DOHH2 (cell line): ENCODE data around the gene BAZ2B.

Experiments
- H3F3A ChIP-seq: fragments of 200-600 bp; sonication (generic), shearing (Covaris generic); 2 replicates; pipeline ENCODE4 v1.6.0; 2016; ENCODE audit warnings: antibody characterized with exemption, mild to moderate bottlenecking; ENCODE audit not compliant: control insufficient read depth, insufficient read depth
- H3K27ac ChIP-seq: fragments of 200-600 bp; sonication (generic); 2 replicates; pipeline ENCODE4 v1.5.1; 2014; ENCODE audit warnings: low read depth, mild to moderate bottlenecking, low read length, moderate library complexity
- H3K27me3 ChIP-seq: fragments of 200-600 bp; sonication (generic); 2 replicates; pipeline ENCODE4 v1.6.1; 2014; ENCODE audit warnings: mild to moderate bottlenecking, low read length, mixed read lengths; ENCODE audit not compliant: control insufficient read depth
- H3K36me3 ChIP-seq: fragments of 200-600 bp; sonication (generic); 2 replicates; pipeline ENCODE4 v1.6.1; 2014; ENCODE audit warnings: mild to moderate bottlenecking, low read length, moderate library complexity, mixed read lengths; ENCODE audit not compliant: control insufficient read depth
- H3K4me1 ChIP-seq: fragments of 200-600 bp; sonication (generic); 2 replicates; pipeline ENCODE4 v1.6.1; 2014; ENCODE audit warnings: mild to moderate bottlenecking, low read length, mixed read lengths; ENCODE audit not compliant: control insufficient read depth
- H3K4me2 ChIP-seq: fragments of 200-600 bp; sonication (generic); 2 replicates; pipeline ENCODE4 v1.6.0; 2014; ENCODE audit warnings: mild to moderate bottlenecking, low read length, moderate library complexity
- H3K4me3 ChIP-seq: fragments of 200-600 bp; sonication (generic); 2 replicates; pipeline ENCODE4 v1.5.1; 2014; ENCODE audit warnings: mild to moderate bottlenecking, low read length, mixed read lengths
- H3K79me2 ChIP-seq: fragments of 200-600 bp; sonication (generic); 2 replicates; pipeline ENCODE4 v1.6.1; 2014; ENCODE audit warnings: mild to moderate bottlenecking, low read length, mixed read lengths; ENCODE audit not compliant: control insufficient read depth
- H3K9me2 ChIP-seq: fragments of 200-600 bp; sonication (generic); replicated peaks from 2 replicates; pipeline ENCODE4 v1.6.1; 2014; ENCODE audit warnings: mild to moderate bottlenecking, low read length, mixed read lengths; ENCODE audit not compliant: control insufficient read depth
- H3K9me3 ChIP-seq: fragments of 200-600 bp; sonication (generic); 2 replicates; pipeline ENCODE4 v1.6.1; 2014; ENCODE audit warnings: antibody characterized with exemption, low read length, mixed read lengths; ENCODE audit not compliant: control insufficient read depth, insufficient read depth
- H4K20me1 ChIP-seq: fragments of 200-600 bp; sonication (generic); 2 replicates; pipeline ENCODE4 v1.6.0; 2014; ENCODE audit warnings: low read depth, mild to moderate bottlenecking, antibody characterized with exemption, low read length, moderate library complexity; ENCODE audit not compliant: control insufficient read depth, insufficient read depth
- EZH2phosphoT487 ChIP-seq: fragments of 200-600 bp; sonication (generic); IDR thresholded peaks from 2 replicates; pipeline ENCODE4 v1.6.1; 2017; ENCODE audit warnings: borderline replicate concordance, mild to moderate bottlenecking, antibody characterized with exemption, low read length, moderate library complexity, mixed read lengths
- TF ChIP-seq, protein P1 (sequence below): fragments of 200-600 bp; sonication (generic); IDR thresholded peaks from one replicate; pipeline ENCODE4 v1.5.1; 2014; ENCODE audit warnings: antibody characterized with exemption, mild to moderate bottlenecking, low read depth, low read length; ENCODE audit not compliant: poor library complexity, severe bottlenecking

The BAZ2B gene

DNA sequence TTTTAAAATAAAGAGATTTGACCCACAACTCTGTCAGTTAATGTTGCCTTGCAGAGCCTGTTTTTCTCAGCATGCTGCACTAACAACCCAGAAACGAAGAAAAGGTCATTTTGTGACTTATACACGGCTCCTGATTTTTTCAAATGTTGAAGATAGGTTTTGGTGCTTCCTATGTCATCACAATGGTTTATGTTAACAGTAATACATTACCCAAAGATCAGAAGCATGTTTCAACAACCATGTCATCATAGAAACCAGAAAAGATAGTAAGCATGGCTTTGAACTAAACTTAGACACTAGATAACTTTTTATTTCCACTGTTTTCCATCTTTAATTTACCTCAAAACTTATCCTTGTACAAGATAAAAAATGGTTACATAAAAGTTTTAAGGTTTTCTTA, 10.1 kb downstream of the BAZ2B start:
- Histone ChIP-seq H3K4me3 (no peak overlapping the region), H3K4me2 (no peak overlapping the region), H3K36me3 (no peaks in the 10 kb centered on the region), H3K27me3 (no peaks in the 10 kb centered on the region), H4K20me1 (no peaks in the 10 kb centered on the region), H3K4me1 (peaks cover 12% of the 10 kb centered on the region), H3F3A (no peaks in the 10 kb centered on the region), H3K9me2 (no peaks in the 10 kb centered on the region), H3K9me3 (no peaks in the 10 kb centered on the region), H3K27ac (no peak overlapping the region), H3K79me2 (peaks cover 3% of the 10 kb centered on the region; the same call in 1 of the 2 replicates)
- TF ChIP-seq, protein P1, sequence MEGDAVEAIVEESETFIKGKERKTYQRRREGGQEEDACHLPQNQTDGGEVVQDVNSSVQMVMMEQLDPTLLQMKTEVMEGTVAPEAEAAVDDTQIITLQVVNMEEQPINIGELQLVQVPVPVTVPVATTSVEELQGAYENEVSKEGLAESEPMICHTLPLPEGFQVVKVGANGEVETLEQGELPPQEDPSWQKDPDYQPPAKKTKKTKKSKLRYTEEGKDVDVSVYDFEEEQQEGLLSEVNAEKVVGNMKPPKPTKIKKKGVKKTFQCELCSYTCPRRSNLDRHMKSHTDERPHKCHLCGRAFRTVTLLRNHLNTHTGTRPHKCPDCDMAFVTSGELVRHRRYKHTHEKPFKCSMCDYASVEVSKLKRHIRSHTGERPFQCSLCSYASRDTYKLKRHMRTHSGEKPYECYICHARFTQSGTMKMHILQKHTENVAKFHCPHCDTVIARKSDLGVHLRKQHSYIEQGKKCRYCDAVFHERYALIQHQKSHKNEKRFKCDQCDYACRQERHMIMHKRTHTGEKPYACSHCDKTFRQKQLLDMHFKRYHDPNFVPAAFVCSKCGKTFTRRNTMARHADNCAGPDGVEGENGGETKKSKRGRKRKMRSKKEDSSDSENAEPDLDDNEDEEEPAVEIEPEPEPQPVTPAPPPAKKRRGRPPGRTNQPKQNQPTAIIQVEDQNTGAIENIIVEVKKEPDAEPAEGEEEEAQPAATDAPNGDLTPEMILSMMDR, result no peak
- no peak for TF ChIP-seq EZH2phosphoT487

DNA sequence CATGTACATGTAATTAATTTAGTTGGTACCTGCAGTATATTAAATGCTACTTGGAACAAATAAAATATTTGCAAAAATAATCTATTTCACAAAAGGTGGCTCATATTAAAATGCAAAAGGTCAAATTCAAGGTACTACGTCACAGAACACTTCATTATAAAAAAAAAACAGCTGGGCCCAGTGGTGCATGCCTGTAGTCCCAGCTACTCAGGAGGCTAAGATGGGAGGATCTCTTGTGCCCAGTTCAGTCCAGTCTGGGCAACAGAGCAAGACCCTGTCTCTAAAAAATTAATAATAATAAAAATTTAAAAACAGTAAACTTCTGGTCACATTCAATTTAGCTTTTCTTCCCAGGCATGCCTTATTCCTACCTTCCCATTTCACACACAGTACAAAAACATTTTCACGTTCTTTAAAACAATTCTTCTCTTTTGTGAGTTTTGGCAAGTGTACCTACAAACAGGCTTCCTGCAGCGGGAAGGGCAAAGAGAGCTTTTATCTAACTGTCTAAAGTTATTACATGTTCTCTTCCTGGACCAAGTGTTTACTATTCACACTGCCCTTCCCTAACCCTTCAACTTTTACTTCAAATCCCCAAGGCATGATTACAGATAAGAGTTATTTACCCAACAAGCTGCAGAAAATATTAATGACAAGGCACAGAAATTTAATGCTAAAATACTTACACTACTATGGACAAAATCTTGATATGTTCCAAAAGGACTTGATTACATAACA, 10.7 kb downstream of the BAZ2B start:
- no peaks in the 10 kb centered on the region for H3K36me3 ChIP-seq
- no peak overlapping the region for H3K27ac ChIP-seq
- H3K79me2 ChIP-seq, result no peaks in the 10 kb centered on the region
- no peaks in the 10 kb centered on the region for H4K20me1 ChIP-seq
- TF ChIP-seq, protein P1, result no peak
- TF ChIP-seq EZH2phosphoT487, result no peak
- H3K9me2 ChIP-seq, result no peaks in the 10 kb centered on the region
- peaks cover 12% of the 10 kb centered on the region for H3K4me1 ChIP-seq
- H3K27me3 ChIP-seq, result no peaks in the 10 kb centered on the region
- H3F3A ChIP-seq, result no peaks in the 10 kb centered on the region
- H3K4me2 ChIP-seq, result no peak overlapping the region
- H3K9me3 ChIP-seq, result no peaks in the 10 kb centered on the region
- no peak overlapping the region for H3K4me3 ChIP-seq

DNA sequence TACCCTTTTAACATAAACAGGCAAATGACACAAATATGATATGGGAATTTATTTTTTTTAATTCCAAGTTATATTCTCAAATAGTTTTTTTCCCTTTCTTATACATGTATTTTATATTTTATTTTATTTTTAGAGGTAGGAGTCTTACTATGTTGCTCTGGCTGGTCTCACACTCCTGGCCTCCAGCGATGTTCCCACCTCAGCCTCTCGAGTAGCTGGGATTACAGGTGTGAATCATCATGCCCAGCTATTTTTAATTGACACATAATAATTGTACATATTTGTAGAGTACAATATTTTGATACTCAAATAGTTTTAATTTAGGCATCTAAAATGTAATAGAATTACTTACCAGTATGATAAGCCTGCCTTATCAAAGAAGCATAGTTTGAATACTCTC, 12.2 kb downstream of the BAZ2B start:
- Histone ChIP-seq H3K79me2 (no peaks in the 10 kb centered on the region), H3K9me3 (no peaks in the 10 kb centered on the region), H3K4me1 (peaks cover 12% of the 10 kb centered on the region), H4K20me1 (no peaks in the 10 kb centered on the region), H3K27ac (no peak overlapping the region), H3F3A (no peaks in the 10 kb centered on the region), H3K4me3 (no peak overlapping the region), H3K4me2 (no peak overlapping the region), H3K36me3 (no peaks in the 10 kb centered on the region), H3K9me2 (no peaks in the 10 kb centered on the region), H3K27me3 (no peaks in the 10 kb centered on the region)
- TF ChIP-seq EZH2phosphoT487, result no peak
- TF ChIP-seq, protein P1, result no peak
